Measurements from ENCODE around the gene CFTR.

CFTR gene

GRCh38 chr7:117621075-117621618 is 141.3 kb downstream of the CFTR start:
- Histone ChIP-seq H3K27ac (ENCODE audit: low read length) (no peak overlapping the region), H3K4me3 (ENCODE audit: low read depth in 1 of 2, low read length in 2 of 2) (no peak overlapping the region), H3K27me3 (ENCODE audit: low read depth, low read length) (no peaks in the 10 kb centered on the region), H3K36me3 (ENCODE audit: control insufficient read depth in 1 of 2, insufficient read depth in 2 of 2, low read length in 2 of 2) (no peaks in the 10 kb centered on the region), H3K4me1 (ENCODE audit: control insufficient read depth in 1 of 2, insufficient read depth in 2 of 2, low read length in 2 of 2) (peaks cover 0 to 4% of the 10 kb centered on the region in 2 donors), H3K9me3 (ENCODE audit: control insufficient read depth in 1 of 2, low read length in 2 of 2) (no peaks in the 10 kb centered on the region)

GRCh38 chr7:117623606-117624005 is 143.8 kb downstream of the CFTR start:
- H3K36me3 ChIP-seq (ENCODE audit: control insufficient read depth in 1 of 2, insufficient read depth in 2 of 2, low read length in 2 of 2): no peaks in the 10 kb centered on the region

GRCh38 chr7:117630501-117630900 is 150.7 kb downstream of the CFTR start:
- no peaks in the 10 kb centered on the region for H3K4me1 ChIP-seq (ENCODE audit: control insufficient read depth in 1 of 2, insufficient read depth in 2 of 2, low read length in 2 of 2)
- H3K4me3 ChIP-seq (ENCODE audit: low read depth in 1 of 2, low read length in 2 of 2): no peak overlapping the region
- no peak overlapping the region for H3K27ac ChIP-seq (ENCODE audit: low read length)
- no peaks in the 10 kb centered on the region for H3K9me3 ChIP-seq (ENCODE audit: control insufficient read depth in 1 of 2, low read length in 2 of 2)
- H3K36me3 ChIP-seq (ENCODE audit: control insufficient read depth in 1 of 2, insufficient read depth in 2 of 2, low read length in 2 of 2): no peaks in the 10 kb centered on the region
- no peaks in the 10 kb centered on the region for H3K27me3 ChIP-seq (ENCODE audit: low read depth, low read length)

More at GRCh38 chr7:117623606-117624005, 143.8 kb downstream of the CFTR start:
- no peak overlapping the region for H3K27ac ChIP-seq (ENCODE audit: low read length)
- no peaks in the 10 kb centered on the region for H3K9me3 ChIP-seq (ENCODE audit: control insufficient read depth in 1 of 2, low read length in 2 of 2)
- no peak overlapping the region for H3K4me3 ChIP-seq (ENCODE audit: low read depth in 1 of 2, low read length in 2 of 2)
- no peaks in the 10 kb centered on the region for H3K27me3 ChIP-seq (ENCODE audit: low read depth, low read length)
- no peaks in the 10 kb centered on the region for H3K4me1 ChIP-seq (ENCODE audit: control insufficient read depth in 1 of 2, insufficient read depth in 2 of 2, low read length in 2 of 2)

- Histone ChIP-seq H3K9me3 (ENCODE audit: control insufficient read depth in 1 of 2, low read length in 2 of 2) (no peaks in the 10 kb centered on the region), H3K4me3 (ENCODE audit: low read depth in 1 of 2, low read length in 2 of 2) (no peak overlapping the region), H3K36me3 (ENCODE audit: control insufficient read depth in 1 of 2, insufficient read depth in 2 of 2, low read length in 2 of 2) (no peaks in the 10 kb centered on the region), H3K27ac (ENCODE audit: low read length) (no peak overlapping the region), H3K4me1 (ENCODE audit: control insufficient read depth in 1 of 2, insufficient read depth in 2 of 2, low read length in 2 of 2) (no peaks in the 10 kb centered on the region), H3K27me3 (ENCODE audit: low read depth, low read length) (no peaks in the 10 kb centered on the region)
These were observed 151.2 kb downstream of the CFTR start for GRCh38 chr7:117630907-117631564.

GRCh38 chr7:117631652-117632051 is 151.8 kb downstream of the CFTR start:
- no peaks in the 10 kb centered on the region for H3K36me3 ChIP-seq (ENCODE audit: control insufficient read depth in 1 of 2, insufficient read depth in 2 of 2, low read length in 2 of 2)
- no peaks in the 10 kb centered on the region for H3K27me3 ChIP-seq (ENCODE audit: low read depth, low read length)
- no peak overlapping the region for H3K27ac ChIP-seq (ENCODE audit: low read length)
- no peak overlapping the region for H3K4me3 ChIP-seq (ENCODE audit: low read depth in 1 of 2, low read length in 2 of 2)
- no peaks in the 10 kb centered on the region for H3K4me1 ChIP-seq (ENCODE audit: control insufficient read depth in 1 of 2, insufficient read depth in 2 of 2, low read length in 2 of 2)
- H3K9me3 ChIP-seq (ENCODE audit: control insufficient read depth in 1 of 2, low read length in 2 of 2): no peaks in the 10 kb centered on the region

- H3K4me1 ChIP-seq (ENCODE audit: control insufficient read depth in 1 of 2, insufficient read depth in 2 of 2, low read length in 2 of 2): no peaks in the 10 kb centered on the region
- H3K4me3 ChIP-seq (ENCODE audit: low read depth in 1 of 2, low read length in 2 of 2): no peak overlapping the region
- H3K9me3 ChIP-seq (ENCODE audit: control insufficient read depth in 1 of 2, low read length in 2 of 2): no peaks in the 10 kb centered on the region
- no peak overlapping the region for H3K27ac ChIP-seq (ENCODE audit: low read length)
- no peaks in the 10 kb centered on the region for H3K27me3 ChIP-seq (ENCODE audit: low read depth, low read length)
- H3K36me3 ChIP-seq (ENCODE audit: control insufficient read depth in 1 of 2, insufficient read depth in 2 of 2, low read length in 2 of 2): no peaks in the 10 kb centered on the region
These were observed 158.1 kb downstream of the CFTR start for GRCh38 chr7:117637937-117638336.

- no peaks in the 10 kb centered on the region for H3K4me1 ChIP-seq (ENCODE audit: control insufficient read depth in 1 of 2, insufficient read depth in 2 of 2, low read length in 2 of 2)
- no peaks in the 10 kb centered on the region for H3K27me3 ChIP-seq (ENCODE audit: low read depth, low read length)
- H3K36me3 ChIP-seq (ENCODE audit: control insufficient read depth in 1 of 2, insufficient read depth in 2 of 2, low read length in 2 of 2): no peaks in the 10 kb centered on the region
- no peaks in the 10 kb centered on the region for H3K9me3 ChIP-seq (ENCODE audit: control insufficient read depth in 1 of 2, low read length in 2 of 2)
- no peak overlapping the region for H3K27ac ChIP-seq (ENCODE audit: low read length)
- H3K4me3 ChIP-seq (ENCODE audit: low read depth in 1 of 2, low read length in 2 of 2): no peak overlapping the region
These were observed 160.1 kb downstream of the CFTR start for GRCh38 chr7:117639966-117640365.

GRCh38 chr7:117640465-117640864 is 160.6 kb downstream of the CFTR start:
- no peaks in the 10 kb centered on the region for H3K36me3 ChIP-seq (ENCODE audit: control insufficient read depth in 1 of 2, insufficient read depth in 2 of 2, low read length in 2 of 2)
- no peaks in the 10 kb centered on the region for H3K27me3 ChIP-seq (ENCODE audit: low read depth, low read length)
- H3K27ac ChIP-seq (ENCODE audit: low read length): no peak overlapping the region
- H3K4me3 ChIP-seq (ENCODE audit: low read depth in 1 of 2, low read length in 2 of 2): no peak overlapping the region
- no peaks in the 10 kb centered on the region for H3K4me1 ChIP-seq (ENCODE audit: control insufficient read depth in 1 of 2, insufficient read depth in 2 of 2, low read length in 2 of 2)
- H3K9me3 ChIP-seq (ENCODE audit: control insufficient read depth in 1 of 2, low read length in 2 of 2): no peaks in the 10 kb centered on the region

GRCh38 chr7:117645481-117646165 is 165.8 kb downstream of the CFTR start:
- Histone ChIP-seq H3K4me1 (ENCODE audit: control insufficient read depth in 1 of 2, insufficient read depth in 2 of 2, low read length in 2 of 2) (peaks cover 0 to 2% of the 10 kb centered on the region in 2 donors), H3K4me3 (ENCODE audit: low read depth in 1 of 2, low read length in 2 of 2) (no peak overlapping the region), H3K27ac (ENCODE audit: low read length) (no peak overlapping the region), H3K27me3 (ENCODE audit: low read depth, low read length) (no peaks in the 10 kb centered on the region), H3K9me3 (ENCODE audit: control insufficient read depth in 1 of 2, low read length in 2 of 2) (no peaks in the 10 kb centered on the region), H3K36me3 (ENCODE audit: control insufficient read depth in 1 of 2, insufficient read depth in 2 of 2, low read length in 2 of 2) (no peaks in the 10 kb centered on the region)

- no peak overlapping the region for H3K27ac ChIP-seq (ENCODE audit: low read length)
- H3K9me3 ChIP-seq (ENCODE audit: control insufficient read depth in 1 of 2, low read length in 2 of 2): no peaks in the 10 kb centered on the region
- H3K4me1 ChIP-seq (ENCODE audit: control insufficient read depth in 1 of 2, insufficient read depth in 2 of 2, low read length in 2 of 2): peaks cover 0 to 2% of the 10 kb centered on the region in 2 donors
- H3K4me3 ChIP-seq (ENCODE audit: low read depth in 1 of 2, low read length in 2 of 2): no peak overlapping the region
- no peaks in the 10 kb centered on the region for H3K27me3 ChIP-seq (ENCODE audit: low read depth, low read length)
- no peaks in the 10 kb centered on the region for H3K36me3 ChIP-seq (ENCODE audit: control insufficient read depth in 1 of 2, insufficient read depth in 2 of 2, low read length in 2 of 2)
These were observed 168.5 kb downstream of the CFTR start for GRCh38 chr7:117648203-117648866.

- H3K27me3 ChIP-seq (ENCODE audit: low read depth, low read length): no peaks in the 10 kb centered on the region
- H3K27ac ChIP-seq (ENCODE audit: low read length): no peak overlapping the region
- no peaks in the 10 kb centered on the region for H3K36me3 ChIP-seq (ENCODE audit: control insufficient read depth in 1 of 2, insufficient read depth in 2 of 2, low read length in 2 of 2)
- no peaks in the 10 kb centered on the region for H3K9me3 ChIP-seq (ENCODE audit: control insufficient read depth in 1 of 2, low read length in 2 of 2)
- no peak overlapping the region for H3K4me3 ChIP-seq (ENCODE audit: low read depth in 1 of 2, low read length in 2 of 2)
- peaks cover 0 to under 1% of the 10 kb centered on the region in 2 donors for H3K4me1 ChIP-seq (ENCODE audit: control insufficient read depth in 1 of 2, insufficient read depth in 2 of 2, low read length in 2 of 2)
These were observed 173.3 kb downstream of the CFTR start for GRCh38 chr7:117652943-117653680.
